Brain microvascular endothelial cell (primary cell): ENCODE results near the gene CDA.
A peak's percentile ranks its signal among the peaks of the same experiment; 100 is the strongest.

Experiments used
- DNase-seq: peaks from one replicate; pipeline ENCODE4 v3.0.0-alpha.2; 2020
- H3K27ac ChIP-seq: fragments of 250-450 bp; sonication (Bioruptor Pico); 2 replicates; pipeline ENCODE4 v1.5.1; 2020; ENCODE audit warnings: mild to moderate bottlenecking, moderate library complexity
- H3K27me3 ChIP-seq: fragments of 250-450 bp; sonication (Bioruptor Pico); replicated peaks from 2 replicates; pipeline ENCODE4 v1.5.1; 2020; ENCODE audit warnings: mild to moderate bottlenecking
- H3K36me3 ChIP-seq: fragments of 250-450 bp; sonication (Bioruptor Pico); replicated peaks from 2 replicates; pipeline ENCODE4 v1.5.1; 2020; ENCODE audit warnings: mild to moderate bottlenecking
- H3K4me3 ChIP-seq: 2 replicates; pipeline ENCODE4 v1.5.1; 2011; ENCODE audit warnings: low read depth, mild to moderate bottlenecking, control low read depth, low read length, moderate library complexity
- in situ Hi-C: cut with HindIII; loops from 2 replicates; pipeline ENCODE4 v1.10.0; 2017; ENCODE audit warnings: low sequenced_read_pairs, low pct_ligation_motif_present
- TF ChIP-seq, protein P1 (sequence below): IDR thresholded peaks from 2 replicates; pipeline ENCODE4 v1.5.1; 2011; ENCODE audit warnings: low read depth, mild to moderate bottlenecking, moderate library complexity, low read length, control low read depth, inconsistent platforms; ENCODE audit errors: missing control alignments

Gene CDA

DNA sequence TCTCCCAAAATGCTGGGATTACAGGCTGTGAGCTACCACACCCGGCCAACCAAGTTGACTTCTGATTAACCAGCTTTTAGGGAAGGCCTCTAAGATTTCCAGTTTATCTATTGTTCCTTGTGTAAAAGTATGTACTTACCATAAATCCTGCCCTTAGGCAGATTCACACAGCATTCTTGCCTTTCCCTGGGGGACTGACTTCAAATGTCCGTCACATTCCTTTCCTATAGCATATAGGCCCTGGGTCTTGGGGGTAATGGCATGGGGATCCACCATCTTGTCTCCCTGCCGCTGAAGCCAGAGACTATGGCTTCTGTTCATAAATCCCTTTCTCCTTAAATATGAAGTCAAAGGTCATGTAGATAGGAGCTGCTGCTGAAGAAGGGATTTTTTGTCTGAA lies 43.5 kb downstream of the CDA start:
- in situ Hi-C loops: no loop called here
- H3K36me3 ChIP-seq: no peaks in the 10 kb centered on the region
- DNase-seq: no peak
- H3K27me3 ChIP-seq: no peaks in the 10 kb centered on the region
- H3K4me3 ChIP-seq: no peak overlapping the region
- no peak overlapping the region for H3K27ac ChIP-seq
- TF ChIP-seq, protein P1, sequence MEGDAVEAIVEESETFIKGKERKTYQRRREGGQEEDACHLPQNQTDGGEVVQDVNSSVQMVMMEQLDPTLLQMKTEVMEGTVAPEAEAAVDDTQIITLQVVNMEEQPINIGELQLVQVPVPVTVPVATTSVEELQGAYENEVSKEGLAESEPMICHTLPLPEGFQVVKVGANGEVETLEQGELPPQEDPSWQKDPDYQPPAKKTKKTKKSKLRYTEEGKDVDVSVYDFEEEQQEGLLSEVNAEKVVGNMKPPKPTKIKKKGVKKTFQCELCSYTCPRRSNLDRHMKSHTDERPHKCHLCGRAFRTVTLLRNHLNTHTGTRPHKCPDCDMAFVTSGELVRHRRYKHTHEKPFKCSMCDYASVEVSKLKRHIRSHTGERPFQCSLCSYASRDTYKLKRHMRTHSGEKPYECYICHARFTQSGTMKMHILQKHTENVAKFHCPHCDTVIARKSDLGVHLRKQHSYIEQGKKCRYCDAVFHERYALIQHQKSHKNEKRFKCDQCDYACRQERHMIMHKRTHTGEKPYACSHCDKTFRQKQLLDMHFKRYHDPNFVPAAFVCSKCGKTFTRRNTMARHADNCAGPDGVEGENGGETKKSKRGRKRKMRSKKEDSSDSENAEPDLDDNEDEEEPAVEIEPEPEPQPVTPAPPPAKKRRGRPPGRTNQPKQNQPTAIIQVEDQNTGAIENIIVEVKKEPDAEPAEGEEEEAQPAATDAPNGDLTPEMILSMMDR: no peak

DNA sequence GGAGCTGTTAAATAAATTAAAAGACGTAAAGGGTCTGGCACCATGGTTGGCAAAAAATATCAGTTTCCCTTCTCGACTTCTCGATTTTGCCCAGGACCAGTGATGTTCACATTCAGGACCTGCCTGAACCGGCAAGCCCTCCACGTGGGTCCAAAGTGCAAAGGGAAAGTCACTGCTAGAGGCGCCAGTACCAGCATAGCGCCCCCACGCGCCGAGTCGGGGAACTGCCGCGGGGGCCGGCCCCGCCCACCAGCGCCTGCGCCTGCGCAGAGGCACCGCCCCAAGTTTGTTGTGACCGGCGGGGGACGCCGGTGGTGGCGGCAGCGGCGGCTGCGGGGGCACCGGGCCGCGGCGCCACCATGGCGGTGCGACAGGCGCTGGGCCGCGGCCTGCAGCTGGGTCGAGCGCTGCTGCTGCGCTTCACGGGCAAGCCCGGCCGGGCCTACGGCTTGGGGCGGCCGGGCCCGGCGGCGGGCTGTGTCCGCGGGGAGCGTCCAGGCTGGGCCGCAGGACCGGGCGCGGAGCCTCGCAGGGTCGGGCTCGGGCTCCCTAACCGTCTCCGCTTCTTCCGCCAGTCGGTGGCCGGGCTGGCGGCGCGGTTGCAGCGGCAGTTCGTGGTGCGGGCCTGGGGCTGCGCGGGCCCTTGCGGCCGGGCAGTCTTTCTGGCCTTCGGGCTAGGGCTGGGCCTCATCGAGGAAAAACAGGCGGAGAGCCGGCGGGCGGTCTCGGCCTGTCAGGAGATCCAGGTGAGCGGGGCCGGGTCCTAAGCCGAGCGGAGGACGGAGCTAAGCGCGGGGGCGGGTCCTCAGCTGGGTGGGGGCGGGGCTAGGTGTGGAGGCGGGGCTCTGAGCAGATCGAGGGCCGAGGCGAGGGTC lies 44.5 kb downstream of the CDA start, which contains the start of gene PINK1:
Gene PINK1, plus strand, starts transcription at position 269 of the 875 bp plus-strand sequence. Its CDS starts 91 bp downstream, at position 360.
- peak within 1 kb of the TSS; percentile 72 for H3K4me3 ChIP-seq
- H3K27me3 ChIP-seq: no peaks in the 10 kb centered on the region
- TF ChIP-seq, protein P1: peak; percentile 81
- peak; percentile 60 for DNase-seq
- peaks cover 3% of the 10 kb centered on the region for H3K36me3 ChIP-seq
- in situ Hi-C loops: no loop called here
- peak within 1 kb of the TSS; percentile 30 for H3K27ac ChIP-seq

DNA sequence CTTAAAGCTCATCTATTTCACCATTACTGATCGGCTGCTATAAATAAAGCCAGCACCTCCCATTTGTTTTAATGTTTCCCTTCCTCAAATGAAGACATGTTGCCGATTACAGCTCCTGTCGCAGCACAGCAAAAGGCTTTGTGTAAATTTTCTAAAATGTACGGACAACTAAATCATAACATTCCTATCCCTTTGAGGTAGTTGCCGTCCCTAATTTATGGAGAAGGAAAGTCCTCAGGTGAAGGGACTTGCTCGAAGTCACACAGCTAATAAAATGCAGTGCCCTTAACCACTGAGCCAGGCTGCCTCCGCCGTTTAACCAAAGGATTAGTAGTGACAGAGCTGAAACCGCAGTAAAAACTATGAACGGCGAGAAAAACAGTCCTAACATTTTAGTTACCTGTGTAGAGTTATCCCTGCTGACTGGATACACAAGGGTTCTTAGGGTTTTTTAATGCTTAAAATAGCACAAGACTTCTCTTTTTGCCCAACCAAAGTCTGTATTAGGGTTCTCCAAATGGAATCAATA lies 45.2 kb downstream of the CDA start:
- TF ChIP-seq, protein P1: no peak
- in situ Hi-C loops: no loop called here
- Histone ChIP-seq H3K27me3 (no peaks in the 10 kb centered on the region), H3K4me3 (peak overlapping the region; percentile 72), H3K27ac (no peak overlapping the region), H3K36me3 (peaks cover 11% of the 10 kb centered on the region)
- DNase-seq: no peak

DNA sequence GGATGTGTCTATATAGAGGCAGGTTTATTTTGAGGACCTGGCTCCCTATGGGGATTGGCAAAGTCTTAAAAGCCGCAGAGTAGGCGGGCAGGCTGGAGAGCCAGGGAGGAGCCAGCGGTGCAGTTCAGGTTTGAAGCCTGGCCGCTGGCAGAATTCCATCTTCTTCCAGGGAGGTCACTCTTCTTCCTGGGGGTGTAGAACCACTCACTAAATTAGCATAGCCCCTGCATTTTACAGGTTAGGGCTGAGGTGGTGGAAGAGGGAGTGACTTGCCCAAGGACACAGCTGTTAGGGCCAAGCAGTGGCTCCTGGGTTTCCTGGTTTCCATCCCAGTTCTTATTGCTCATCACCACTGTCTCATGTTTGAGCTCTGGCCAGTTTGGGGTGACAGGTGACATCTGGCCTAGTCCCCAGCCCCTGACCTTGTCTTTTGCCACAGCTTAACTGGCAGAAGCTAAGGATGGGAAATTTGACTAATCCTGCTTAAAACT lies 45.7 kb downstream of the CDA start:
- Histone ChIP-seq H3K27ac (no peak overlapping the region), H3K27me3 (no peaks in the 10 kb centered on the region), H3K4me3 (peak overlapping the region; percentile 72), H3K36me3 (peaks cover 16% of the 10 kb centered on the region)
- TF ChIP-seq, protein P1: no peak
- in situ Hi-C loops: no loop called here
- DNase-seq: no peak

DNA sequence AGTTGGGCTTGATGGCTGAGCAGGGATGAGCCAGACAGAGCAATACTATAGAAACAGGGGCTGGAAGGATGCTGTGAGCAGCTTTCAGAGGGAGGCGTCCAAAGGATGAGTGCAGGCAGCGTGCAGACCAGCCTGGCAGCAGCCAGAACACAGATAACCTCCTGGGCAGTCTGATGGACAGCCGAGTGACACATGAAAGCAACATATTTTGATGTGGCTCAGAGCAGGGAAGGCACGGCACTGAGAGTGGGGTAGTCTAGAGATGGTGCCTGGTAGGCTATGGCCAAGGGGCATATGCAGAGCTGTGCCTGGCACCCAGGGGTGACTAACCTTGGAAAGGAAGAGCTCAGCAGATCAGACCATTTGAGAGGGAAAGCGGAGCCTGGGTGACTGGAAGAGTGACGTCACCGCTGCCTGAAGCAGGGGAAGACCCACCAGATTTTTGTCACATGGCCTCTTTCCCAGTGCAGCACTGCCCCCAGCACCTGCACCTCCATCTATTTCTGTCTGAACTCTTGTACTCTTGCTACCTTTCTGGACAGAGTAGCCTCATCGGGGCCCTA lies 48.0 kb downstream of the CDA start:
- Histone ChIP-seq H3K27me3 (no peaks in the 10 kb centered on the region), H3K36me3 (peaks cover 28% of the 10 kb centered on the region), H3K4me3 (no peak overlapping the region), H3K27ac (no peak overlapping the region)
- TF ChIP-seq, protein P1: no peak
- in situ Hi-C loops: no loop called here
- DNase-seq: no peak
